Ectodermal cell (in vitro differentiated cells): Measurements from ENCODE around the gene TK2.

Source experiments
- H3K27ac ChIP-seq: 2 replicates; pipeline ENCODE4 v1.7.0; 2013; ENCODE audit warnings: mild to moderate bottlenecking, low read depth, low read length; ENCODE audit not compliant: insufficient read depth, poor library complexity, severe bottlenecking
- H3K27me3 ChIP-seq: 2 replicates; pipeline ENCODE4 v1.7.0; 2013; ENCODE audit warnings: mild to moderate bottlenecking, low read length; ENCODE audit not compliant: insufficient read depth, control insufficient read depth, poor library complexity, severe bottlenecking
- H3K36me3 ChIP-seq: one replicate; pipeline ENCODE4 v1.7.0; 2013; ENCODE audit warnings: low read length; ENCODE audit not compliant: control insufficient read depth, insufficient read depth
- H3K4me1 ChIP-seq: one replicate; pipeline ENCODE4 v1.7.0; 2013; ENCODE audit warnings: low read length; ENCODE audit not compliant: control insufficient read depth, insufficient read depth
- H3K4me3 ChIP-seq: 2 replicates; pipeline ENCODE4 v1.7.0; 2013; ENCODE audit warnings: low read depth, low read length, control low read depth; ENCODE audit not compliant: insufficient read depth
- H3K9me3 ChIP-seq: 2 replicates; pipeline ENCODE4 v1.7.0; 2013; ENCODE audit warnings: mild to moderate bottlenecking, low read length, moderate library complexity; ENCODE audit not compliant: control insufficient read depth
- WGBS, 2 experiments: methylation state at CpG; one replicate each; pipeline ENCODE4 v1.1.7; 2013; ENCODE audit warnings: missing lambda C conversion rate in 2 of 2; 5-methylcytosine and 5-hydroxymethylcytosine counted together

TK2 gene

DNA sequence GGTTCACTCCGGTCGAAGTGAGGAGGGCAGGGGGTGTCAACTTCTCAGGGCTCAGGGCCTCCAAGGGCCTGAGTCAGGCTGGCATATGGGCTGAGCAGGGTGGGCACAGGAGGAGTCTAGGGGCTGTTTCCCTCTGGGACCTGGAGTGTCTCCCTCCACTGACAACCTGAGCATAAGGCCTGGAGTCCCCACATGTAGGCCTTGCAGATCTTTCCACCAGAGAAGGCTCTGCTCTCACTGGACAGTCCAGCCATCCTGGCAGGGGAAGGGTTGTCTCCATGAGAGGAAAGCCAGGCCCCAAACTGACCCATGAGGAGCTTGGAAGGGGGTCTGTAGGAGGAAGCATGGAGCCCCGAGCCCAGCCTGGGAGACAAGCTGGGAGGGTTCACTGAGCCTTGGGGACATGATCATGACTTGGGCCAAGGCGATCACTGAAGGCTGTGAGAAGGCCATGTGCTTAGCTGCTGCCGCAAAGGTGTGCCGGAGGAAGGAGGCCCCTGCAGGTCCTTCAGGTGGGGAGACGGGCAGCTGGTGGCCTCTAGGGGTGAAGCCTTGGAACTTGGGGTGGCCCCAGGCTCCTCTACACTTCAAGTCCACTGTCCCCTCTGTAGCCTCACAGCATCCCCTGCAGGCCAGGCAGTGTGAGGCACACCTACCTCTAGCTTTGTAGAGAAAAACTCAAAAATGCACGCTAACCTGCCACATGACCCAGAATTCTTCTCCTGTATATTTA is 39.2 kb upstream of the TK2 start:
- 85 to 91% methylated on average over 8 of the region's 8 CpGs for WGBS, 2 experiments
- H3K27ac ChIP-seq: no peak overlapping the region
- H3K9me3 ChIP-seq: no peaks in the 10 kb centered on the region
- no peaks in the 10 kb centered on the region for H3K27me3 ChIP-seq
- H3K4me1 ChIP-seq: no peaks in the 10 kb centered on the region
- H3K4me3 ChIP-seq: no peak overlapping the region
- H3K36me3 ChIP-seq: no peaks in the 10 kb centered on the region

DNA sequence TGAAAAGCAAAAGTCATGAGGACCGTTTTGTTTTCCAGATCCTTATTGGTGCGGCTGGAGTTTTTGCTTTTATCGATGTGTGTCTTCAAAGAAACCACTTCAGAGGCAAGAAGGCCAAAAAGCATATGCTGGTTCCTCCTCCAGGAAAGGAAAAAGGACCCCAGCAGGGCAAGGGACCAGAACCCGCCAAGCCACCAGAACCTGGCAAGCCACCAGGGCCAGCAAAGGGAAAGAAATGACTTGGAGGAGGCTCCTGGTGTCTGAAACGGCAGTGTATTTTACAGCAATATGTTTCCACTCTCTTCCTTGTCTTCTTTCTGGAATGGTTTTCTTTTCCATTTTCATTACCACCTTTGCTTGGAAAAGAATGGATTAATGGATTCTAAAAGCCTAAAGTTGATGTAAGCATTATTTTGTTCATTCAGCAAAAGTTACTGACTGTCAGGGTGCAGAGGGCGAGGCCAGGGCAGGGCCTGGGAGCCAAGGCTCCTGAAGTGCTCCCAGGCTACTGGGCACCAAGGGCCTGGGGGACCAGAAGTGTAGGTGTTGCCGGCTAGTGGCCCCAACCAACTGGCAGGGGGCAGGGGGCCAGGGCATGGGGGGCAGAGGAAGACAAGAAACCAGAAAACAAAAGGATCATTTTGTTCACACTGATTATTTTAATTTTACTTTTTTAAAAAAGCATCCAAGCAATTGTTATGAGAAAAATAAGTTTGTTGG is 38.1 kb upstream of the TK2 start:
- no peaks in the 10 kb centered on the region for H3K27me3 ChIP-seq
- no peak overlapping the region for H3K4me3 ChIP-seq
- H3K36me3 ChIP-seq: no peaks in the 10 kb centered on the region
- no peaks in the 10 kb centered on the region for H3K9me3 ChIP-seq
- H3K27ac ChIP-seq: no peak overlapping the region
- WGBS, 2 experiments: 94% methylated on average over 7 of the region's 7 CpGs
- H3K4me1 ChIP-seq: no peaks in the 10 kb centered on the region

DNA sequence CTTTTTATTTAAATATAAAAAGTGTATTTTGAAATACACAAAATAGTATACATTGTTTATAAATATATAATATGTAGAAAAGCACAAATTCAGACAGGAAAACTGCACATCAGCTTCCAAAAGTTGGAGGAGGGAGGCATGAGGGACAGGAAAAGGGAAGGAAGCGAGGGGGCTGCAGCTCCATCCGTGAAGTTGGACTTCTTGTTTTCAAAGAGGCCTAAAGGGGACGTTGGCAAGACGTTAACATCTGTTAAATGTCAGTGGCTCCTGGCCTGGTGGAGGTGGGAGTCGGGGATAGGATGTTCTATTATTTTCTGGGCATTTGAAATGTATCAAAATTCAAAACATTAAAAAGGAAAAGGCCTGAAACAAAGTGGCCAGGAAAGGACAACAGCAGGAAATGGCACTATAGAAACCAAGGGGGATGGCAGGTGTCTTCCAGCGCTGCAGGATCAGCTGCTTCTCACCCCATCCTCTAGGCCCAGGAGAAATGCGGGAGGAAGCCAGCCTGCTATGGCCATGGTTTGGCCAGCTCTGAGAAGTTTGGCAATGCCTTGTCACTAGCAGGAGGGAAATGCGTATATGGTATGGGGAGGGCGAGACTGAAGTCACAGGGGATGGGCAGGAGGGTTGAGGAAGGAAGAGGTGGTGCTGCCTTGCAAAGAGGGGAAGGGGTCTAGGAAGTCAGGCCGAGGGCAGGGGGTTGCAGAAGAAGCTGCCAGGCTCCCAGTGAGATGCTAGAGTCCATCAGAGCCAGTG is 35.7 kb upstream of the TK2 start:
- no peaks in the 10 kb centered on the region for H3K36me3 ChIP-seq
- no peaks in the 10 kb centered on the region for H3K9me3 ChIP-seq
- H3K4me3 ChIP-seq: no peak overlapping the region
- H3K4me1 ChIP-seq: peaks cover 7% of the 10 kb centered on the region
- 87 to 91% methylated on average over 10 of the region's 10 CpGs for WGBS, 2 experiments
- H3K27me3 ChIP-seq: no peaks in the 10 kb centered on the region
- no peak overlapping the region for H3K27ac ChIP-seq

DNA sequence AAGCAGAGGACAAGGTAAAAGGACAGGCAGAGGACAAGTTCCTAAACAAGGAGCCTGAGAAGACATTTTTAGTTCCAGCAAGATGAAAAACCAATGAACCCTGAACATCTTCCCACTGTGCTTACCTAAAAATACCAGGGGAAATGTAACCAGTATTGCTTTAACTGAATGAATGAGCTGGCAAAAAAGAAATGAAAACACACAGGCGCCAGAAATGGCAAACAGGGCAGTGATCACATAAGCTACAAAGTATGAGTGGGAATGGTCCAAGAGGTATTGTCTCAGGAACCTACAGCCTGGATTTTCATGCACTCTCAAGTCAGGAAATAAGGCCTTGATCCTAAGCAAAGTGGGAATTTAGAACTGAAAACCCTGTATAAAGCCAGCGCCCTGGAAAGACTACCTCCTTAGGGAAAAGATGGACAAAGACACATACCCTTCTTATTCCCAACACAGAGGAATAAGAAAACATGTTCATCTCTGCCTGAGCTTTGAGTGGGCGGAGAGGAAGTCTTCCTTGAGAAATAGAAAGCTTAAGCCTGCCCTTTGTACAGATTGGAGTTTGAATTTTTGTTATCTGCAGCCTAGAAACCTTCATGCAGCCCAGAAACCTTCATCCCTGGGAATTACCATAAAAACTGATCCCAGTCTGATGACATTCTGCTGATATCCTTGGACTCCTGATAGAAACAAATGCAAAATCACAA is 31.5 kb upstream of the TK2 start:
- no peaks in the 10 kb centered on the region for H3K9me3 ChIP-seq
- H3K4me3 ChIP-seq: no peak overlapping the region
- no peaks in the 10 kb centered on the region for H3K36me3 ChIP-seq
- peaks cover 14% of the 10 kb centered on the region for H3K4me1 ChIP-seq
- 89 to 91% methylated on average over 3 of the region's 3 CpGs for WGBS, 2 experiments
- H3K27ac ChIP-seq: no peak overlapping the region
- H3K27me3 ChIP-seq: peaks cover 33% of the 10 kb centered on the region

GRCh38 chr16:66580605-66581209 is 30.8 kb upstream of the TK2 start:
- Histone ChIP-seq H3K4me1 (peaks cover 14% of the 10 kb centered on the region), H3K9me3 (no peaks in the 10 kb centered on the region), H3K27ac (no peak overlapping the region), H3K27me3 (peaks cover 33% of the 10 kb centered on the region), H3K36me3 (no peaks in the 10 kb centered on the region), H3K4me3 (no peak overlapping the region)
- WGBS, 2 experiments: 65 to 66% methylated on average over 4 of the region's 4 CpGs

- peaks cover 14% of the 10 kb centered on the region for H3K4me1 ChIP-seq
- no peak within 1 kb of the TSS for H3K27ac ChIP-seq
- H3K36me3 ChIP-seq: no peaks in the 10 kb centered on the region
- peak within 1 kb of the TSS; percentile 19 for H3K4me3 ChIP-seq
- 61 to 65% methylated on average over 77 of the region's 77 CpGs for WGBS, 2 experiments
- H3K9me3 ChIP-seq: no peaks in the 10 kb centered on the region
- H3K27me3 ChIP-seq: peaks cover 33% of the 10 kb centered on the region
These were observed 29.0 kb upstream of the TK2 start, which contains the start of gene CMTM2 for GRCh38 chr16:66578651-66579531. CMTM2 (plus strand) TSS chr16:66579463; CDS start chr16:66579608, 145 bp downstream.

DNA sequence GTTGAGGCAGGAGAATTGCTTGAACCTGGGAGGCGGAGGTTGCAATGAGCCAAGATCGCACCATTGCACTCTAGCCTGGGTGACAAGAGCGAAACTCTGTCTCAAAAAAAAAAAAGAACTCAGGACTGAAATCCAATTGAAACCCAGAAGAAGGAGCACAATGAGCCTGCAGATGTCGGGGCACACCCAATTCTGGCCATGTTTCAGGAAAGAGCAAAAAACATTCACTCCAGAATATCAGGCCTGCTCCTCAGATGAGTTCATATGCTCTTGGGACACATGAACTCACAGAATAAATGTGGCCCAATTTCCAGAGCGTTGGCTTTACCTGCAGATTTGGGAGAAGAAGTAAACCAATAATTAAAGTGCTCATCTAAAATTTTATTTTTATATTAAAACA is 26.4 kb upstream of the TK2 start:
- no peaks in the 10 kb centered on the region for H3K36me3 ChIP-seq
- H3K27me3 ChIP-seq: peaks cover 33% of the 10 kb centered on the region
- no peak overlapping the region for H3K4me3 ChIP-seq
- WGBS, 2 experiments: 92 to 93% methylated on average over 5 of the region's 5 CpGs
- no peak overlapping the region for H3K27ac ChIP-seq
- peaks cover 13% of the 10 kb centered on the region for H3K4me1 ChIP-seq
- H3K9me3 ChIP-seq: no peaks in the 10 kb centered on the region

- Histone ChIP-seq H3K27me3 (peaks cover 32% of the 10 kb centered on the region), H3K4me1 (peaks cover 3% of the 10 kb centered on the region)
- WGBS, 2 experiments: 84 to 94% methylated on average over 3 of the region's 3 CpGs
These were observed 25.1 kb upstream of the TK2 start for GRCh38 chr16:66575060-66575459.

GRCh38 chr16:66574531-66574930 is 24.6 kb upstream of the TK2 start:
- no peaks in the 10 kb centered on the region for H3K9me3 ChIP-seq
- H3K4me3 ChIP-seq: no peak overlapping the region
- WGBS, 2 experiments: 94% methylated on average over 3 of the region's 3 CpGs
- H3K27me3 ChIP-seq: peaks cover 26% of the 10 kb centered on the region
- H3K36me3 ChIP-seq: no peaks in the 10 kb centered on the region
- no peak overlapping the region for H3K27ac ChIP-seq
- no peaks in the 10 kb centered on the region for H3K4me1 ChIP-seq

More at GRCh38 chr16:66575060-66575459, 25.1 kb upstream of the TK2 start:
- H3K36me3 ChIP-seq: no peaks in the 10 kb centered on the region
- no peak overlapping the region for H3K4me3 ChIP-seq
- H3K27ac ChIP-seq: no peak overlapping the region
- no peaks in the 10 kb centered on the region for H3K9me3 ChIP-seq
